Measurements from ENCODE around the gene GNAL. TPM values are rescaled to one million over a fixed set of nuclear protein-coding genes. Genes with fewer than 3 reads are reported as not detected.
"Not testable (repeated sequence)": the region's sequence is repeated elsewhere in the genome, so short reads cannot be mapped to it uniquely, and the experiment has no call there.

The GNAL gene
- total RNA-seq, 3 donors from 2014 or later (not counting 1 experiment from before 2014, with no cell fraction given): 10.9 to 15.0 (median 12.6) TPM

- H3K4me1 Mint-ChIP-seq: peaks cover 0 to 5% of the 10 kb centered on the region in 2 donors
- Histone ChIP-seq H3K4me3 (ENCODE audit: low read length) (no peak overlapping the region), H3K36me3 (ENCODE audit: control insufficient read depth, insufficient read depth, low read length) (peaks cover 54% of the 10 kb centered on the region), H3K27me3 (ENCODE audit: control insufficient read depth, insufficient read depth, low read length) (no peaks in the 10 kb centered on the region), H3K9me3 (ENCODE audit: control insufficient read depth, insufficient read depth, low read length) (no peaks in the 10 kb centered on the region), H3K27ac (ENCODE audit: low read length) (no peak overlapping the region), H3K4me1 (ENCODE audit: control insufficient read depth, insufficient read depth, low read length) (no peaks in the 10 kb centered on the region)
- WGBS (ENCODE audit: insufficient coverage): 97% methylated on average over 9 of the region's 9 CpGs
- DNase-seq (no peak), ATAC-seq (no peak)
- H3K36me3 Mint-ChIP-seq: no peaks in the 10 kb centered on the region
- TF ChIP-seq, protein P1, sequence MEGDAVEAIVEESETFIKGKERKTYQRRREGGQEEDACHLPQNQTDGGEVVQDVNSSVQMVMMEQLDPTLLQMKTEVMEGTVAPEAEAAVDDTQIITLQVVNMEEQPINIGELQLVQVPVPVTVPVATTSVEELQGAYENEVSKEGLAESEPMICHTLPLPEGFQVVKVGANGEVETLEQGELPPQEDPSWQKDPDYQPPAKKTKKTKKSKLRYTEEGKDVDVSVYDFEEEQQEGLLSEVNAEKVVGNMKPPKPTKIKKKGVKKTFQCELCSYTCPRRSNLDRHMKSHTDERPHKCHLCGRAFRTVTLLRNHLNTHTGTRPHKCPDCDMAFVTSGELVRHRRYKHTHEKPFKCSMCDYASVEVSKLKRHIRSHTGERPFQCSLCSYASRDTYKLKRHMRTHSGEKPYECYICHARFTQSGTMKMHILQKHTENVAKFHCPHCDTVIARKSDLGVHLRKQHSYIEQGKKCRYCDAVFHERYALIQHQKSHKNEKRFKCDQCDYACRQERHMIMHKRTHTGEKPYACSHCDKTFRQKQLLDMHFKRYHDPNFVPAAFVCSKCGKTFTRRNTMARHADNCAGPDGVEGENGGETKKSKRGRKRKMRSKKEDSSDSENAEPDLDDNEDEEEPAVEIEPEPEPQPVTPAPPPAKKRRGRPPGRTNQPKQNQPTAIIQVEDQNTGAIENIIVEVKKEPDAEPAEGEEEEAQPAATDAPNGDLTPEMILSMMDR (IDR thresholded peaks at IDR 0.05): no peak
- intact Hi-C loops (cut with micrococcal nuclease): no loop called here
- no peak overlapping the region for H3K27ac Mint-ChIP-seq
- no peaks in the 10 kb centered on the region for H3K9me3 Mint-ChIP-seq
- no peak overlapping the region for H3K4me3 Mint-ChIP-seq
- H3K27me3 Mint-ChIP-seq (ENCODE audit: low read depth in 2 of 2): no peaks in the 10 kb centered on the region
These were observed 202.7 kb downstream of the GNAL start for GRCh38 chr18:11891737-11892136.

GRCh38 chr18:11892438-11892837 lies 203.4 kb downstream of the GNAL start:
- H3K9me3 Mint-ChIP-seq; H3K4me1 ChIP-seq (ENCODE audit: control insufficient read depth, insufficient read depth, low read length); H3K36me3 Mint-ChIP-seq; H3K27me3 ChIP-seq (ENCODE audit: control insufficient read depth, insufficient read depth, low read length); H3K27ac Mint-ChIP-seq; DNase-seq; H3K27me3 Mint-ChIP-seq (ENCODE audit: low read depth in 2 of 2); ATAC-seq; H3K4me3 Mint-ChIP-seq; intact Hi-C loops (cut with micrococcal nuclease); H3K27ac ChIP-seq (ENCODE audit: low read length); H3K9me3 ChIP-seq (ENCODE audit: control insufficient read depth, insufficient read depth, low read length); H3K4me1 Mint-ChIP-seq; H3K4me3 ChIP-seq (ENCODE audit: low read length): not testable (repeated sequence)
- peaks cover 52% of the 10 kb centered on the region for H3K36me3 ChIP-seq (ENCODE audit: control insufficient read depth, insufficient read depth, low read length)
- 84% methylated on average over 7 of the region's 7 CpGs for WGBS (ENCODE audit: insufficient coverage)

GRCh38 chr18:11897781-11898180 lies 208.7 kb downstream of the GNAL start:
- no peak for ATAC-seq
- Mint-ChIP-seq H3K9me3 (no peaks in the 10 kb centered on the region), H3K36me3 (peaks cover 14% of the 10 kb centered on the region), H3K4me1 (no peaks in the 10 kb centered on the region), H3K27me3 (ENCODE audit: low read depth in 2 of 2) (no peaks in the 10 kb centered on the region), H3K4me3 (no peak overlapping the region), H3K27ac (no peak overlapping the region)
- no peak for DNase-seq
- Histone ChIP-seq H3K4me1 (ENCODE audit: control insufficient read depth, insufficient read depth, low read length) (no peaks in the 10 kb centered on the region), H3K36me3 (ENCODE audit: control insufficient read depth, insufficient read depth, low read length) (peaks cover 40% of the 10 kb centered on the region), H3K4me3 (ENCODE audit: low read length) (no peak overlapping the region), H3K27me3 (ENCODE audit: control insufficient read depth, insufficient read depth, low read length) (no peaks in the 10 kb centered on the region), H3K27ac (ENCODE audit: low read length) (no peak overlapping the region), H3K9me3 (ENCODE audit: control insufficient read depth, insufficient read depth, low read length) (no peaks in the 10 kb centered on the region)
- intact Hi-C loops (cut with micrococcal nuclease): no loop called here
- TF ChIP-seq, protein P1 (IDR thresholded peaks at IDR 0.05): no peak
- WGBS (ENCODE audit: insufficient coverage): 97% methylated on average over 1 of the region's 1 CpG

GRCh38 chr18:11899063-11899462 lies 210.0 kb downstream of the GNAL start:
- no peaks in the 10 kb centered on the region for H3K4me1 ChIP-seq (ENCODE audit: control insufficient read depth, insufficient read depth, low read length)
- DNase-seq: no peak
- Mint-ChIP-seq H3K9me3 (no peaks in the 10 kb centered on the region), H3K4me1 (peaks cover 5% of the 10 kb centered on the region in 2 donors), H3K27me3 (ENCODE audit: low read depth in 2 of 2) (no peaks in the 10 kb centered on the region), H3K27ac (no peak overlapping the region), H3K4me3 (no peak overlapping the region), H3K36me3 (peaks cover 19% of the 10 kb centered on the region)
- intact Hi-C loops (cut with micrococcal nuclease): no loop called here
- peaks cover 40% of the 10 kb centered on the region for H3K36me3 ChIP-seq (ENCODE audit: control insufficient read depth, insufficient read depth, low read length)
- TF ChIP-seq, protein P1 (IDR thresholded peaks at IDR 0.05): no peak
- no peak overlapping the region for H3K27ac ChIP-seq (ENCODE audit: low read length)
- 100% methylated on average over 3 of the region's 3 CpGs for WGBS (ENCODE audit: insufficient coverage)
- H3K9me3 ChIP-seq (ENCODE audit: control insufficient read depth, insufficient read depth, low read length): no peaks in the 10 kb centered on the region
- no peak overlapping the region for H3K4me3 ChIP-seq (ENCODE audit: low read length)
- no peaks in the 10 kb centered on the region for H3K27me3 ChIP-seq (ENCODE audit: control insufficient read depth, insufficient read depth, low read length)
- no peak for ATAC-seq

Data from natural killer cell (primary cell).